ENCODE results near the gene CEP68. TPM values are rescaled to one million over a fixed set of nuclear protein-coding genes. Genes with fewer than 3 reads are reported as not detected.

Gene CEP68
- total RNA-seq, 1 experiment from 2014 or later = 11.2 TPM

- ATAC-seq (no peak), DNase-seq (ENCODE audit: low read depth, low spot score) (no peak)
- RAD21 ChIA-PET (ENCODE audit: low non-redundant PET in 1 of 2, low total read pairs in 2 of 2, uncharacterized antibody in 2 of 2, unreplicated experiment in 2 of 2) = no interaction called here
- no peak overlapping the region for H2AFZ ChIP-seq (ENCODE audit: low read depth, low read length, poor library complexity, severe bottlenecking)
- H3K9me2 ChIP-seq (ENCODE audit: insufficient read depth) = no peaks in the 10 kb centered on the region
- TF ChIP-seq JUND (IDR thresholded peaks at IDR 0.05) (no peak), TCF7L2 (IDR thresholded peaks at IDR 0.05; ENCODE audit: borderline replicate concordance, extremely low read depth, insufficient read depth, insufficient read length) (no peak), ATF3 (IDR thresholded peaks at IDR 0.05) (no peak), SIN3A (IDR thresholded peaks at IDR 0.05; ENCODE audit: low read depth) (no peak), EGR1 (IDR thresholded peaks at IDR 0.05; ENCODE audit: low read depth) (no peak), ZFX (IDR thresholded peaks at IDR 0.05) (no peak), SP1 (IDR thresholded peaks at IDR 0.05; ENCODE audit: low read depth) (no peak), SRF (IDR thresholded peaks at IDR 0.05; ENCODE audit: low read depth) (no peak), POLR2A (IDR thresholded peaks at IDR 0.05; ENCODE audit: borderline replicate concordance, extremely low read depth, insufficient read depth, insufficient read length) (no peak), REST (IDR thresholded peaks at IDR 0.05; ENCODE audit: low read depth) (no peak), FOSL1 (IDR thresholded peaks at IDR 0.05; ENCODE audit: low read depth) (no peak), EZH2phosphoT487 (IDR thresholded peaks at IDR 0.05; ENCODE audit: borderline replicate concordance) (no peak), CBX3 (IDR thresholded peaks at IDR 0.05; ENCODE audit: low read depth) (no peak), CEBPB (IDR thresholded peaks at IDR 0.05; ENCODE audit: low read depth) (no peak), RAD21 (IDR thresholded peaks at IDR 0.05; ENCODE audit: low read depth) (no peak), ZBTB33 (IDR thresholded peaks at IDR 0.05; ENCODE audit: extremely low read depth, insufficient replicate concordance, low read length) (no peak)
- TF ChIP-seq, protein P1, sequence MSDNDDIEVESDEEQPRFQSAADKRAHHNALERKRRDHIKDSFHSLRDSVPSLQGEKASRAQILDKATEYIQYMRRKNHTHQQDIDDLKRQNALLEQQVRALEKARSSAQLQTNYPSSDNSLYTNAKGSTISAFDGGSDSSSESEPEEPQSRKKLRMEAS (IDR thresholded peaks at IDR 0.05) = no peak
- CTCF ChIA-PET = interaction anchor here (1.2 kb wide), 1 partner anchor 101 kb away, joined by 3 read pairs; no protein-coding TSS in a partner anchor
- H3K36me3 ChIP-seq (ENCODE audit: control insufficient read depth in 1 of 2, insufficient read depth in 2 of 2, low read length in 2 of 2) = 0 out of 4 replicates have a peak, but pooled peaks cover 2 to 6% of the 10 kb centered on the region in 2 experiments
- peaks cover 37 to 59% of the 10 kb centered on the region in 2 experiments for H3K4me1 ChIP-seq (ENCODE audit: control insufficient read depth in 1 of 2, insufficient read depth in 2 of 2, low read length in 2 of 2)
- H3K9ac ChIP-seq (ENCODE audit: low read length) = no peak overlapping the region
- no peak overlapping the region for H3K4me3 ChIP-seq (replicated peaks in 1 of 2; ENCODE audit: low read depth in 1 of 2, low read length in 2 of 2)
- POLR2A ChIA-PET = interaction anchor here (1.2 to 1.3 kb wide), 2 partner anchors 62 to 101 kb away, joined by 3 read pairs; partner anchors contain the start of gene RAB1A
- no peaks in the 10 kb centered on the region for H4K20me1 ChIP-seq (ENCODE audit: insufficient read depth)
- peaks cover 4% of the 10 kb centered on the region for H3K79me2 ChIP-seq (ENCODE audit: insufficient read depth, low read length)
- intact Hi-C loops (cut with micrococcal nuclease) = no loop called here
- BruUV-seq (replicated peaks) = no TSS peak
- H3K9me3 ChIP-seq (ENCODE audit: control insufficient read depth in 1 of 2, insufficient read depth in 1 of 2, low read depth in 1 of 2, low read length in 2 of 2) = no peaks in the 10 kb centered on the region
- H3K27ac ChIP-seq (ENCODE audit: low read depth, low read length) = peak overlapping the region; percentile 78
- no peak overlapping the region; the same call in 1 of the 2 replicates for H3K4me2 ChIP-seq (ENCODE audit: low read length)
- no peaks in the 10 kb centered on the region for H3K27me3 ChIP-seq (ENCODE audit: insufficient read depth, low read length)
These were observed 11.8 kb downstream of the CEP68 start for GRCh38 chr2:65067806-65068553.
